ENCODE measurements around the gene BRD1. TPM values are rescaled to one million over a fixed set of nuclear protein-coding genes. Genes with fewer than 3 reads are reported as not detected.

BRD1 gene
- polyA plus RNA-seq, 1 experiment = 4.6 TPM

- H3K27me3 ChIP-seq (ENCODE audit: control insufficient read depth, insufficient read depth, low read length) = peaks cover 9% of the 10 kb centered on the region
- H3K9me3 ChIP-seq (ENCODE audit: control insufficient read depth, insufficient read depth, low read length) = peaks cover 32% of the 10 kb centered on the region
- DNase-seq (ENCODE audit: low read depth, low spot score) = no peak
- H3K27ac ChIP-seq (ENCODE audit: low read depth, low read length) = no peak overlapping the region
- no peak overlapping the region for H3K4me3 ChIP-seq (ENCODE audit: low read depth, low read length)
- TF ChIP-seq CTCF (IDR thresholded peaks at IDR 0.05; ENCODE audit: low read depth, low read length) = no peak
- CTCF ChIA-PET = no interaction called here
- POLR2A ChIA-PET = no interaction called here
Observed at GRCh38 chr22:49829044-49829853, 1.6 kb upstream of the BRD1 start.

DNA sequence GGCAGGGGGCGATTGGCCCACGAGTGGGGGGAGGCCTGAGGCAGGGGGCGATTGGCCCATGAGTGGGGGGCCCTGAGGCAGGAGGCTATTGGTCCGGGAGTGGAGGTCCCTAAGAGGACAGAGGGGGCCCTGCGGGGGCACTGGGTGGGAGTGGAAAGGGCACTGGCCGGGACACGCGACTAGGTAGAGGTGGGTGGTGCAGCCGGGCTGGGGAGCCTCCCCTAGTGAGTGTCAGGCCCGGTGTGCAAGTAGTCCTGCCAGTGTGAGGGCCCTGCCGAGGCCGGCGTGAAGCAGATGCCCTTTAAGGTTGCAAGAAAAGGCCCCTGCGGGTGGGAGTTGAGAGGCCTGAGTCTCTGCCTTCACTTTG is 909 bp upstream of the BRD1 start:
- CTCF ChIA-PET = no interaction called here
- DNase-seq (ENCODE audit: low read depth, low spot score) = no peak
- Histone ChIP-seq H3K4me3 (ENCODE audit: low read depth, low read length) (no peak overlapping the region), H3K27ac (ENCODE audit: low read depth, low read length) (no peak overlapping the region), H3K27me3 (ENCODE audit: control insufficient read depth, insufficient read depth, low read length) (peaks cover 6% of the 10 kb centered on the region), H3K9me3 (ENCODE audit: control insufficient read depth, insufficient read depth, low read length) (peaks cover 32% of the 10 kb centered on the region)
- POLR2A ChIA-PET = no interaction called here
- no peak for TF ChIP-seq CTCF (IDR thresholded peaks at IDR 0.05; ENCODE audit: low read depth, low read length)

DNA sequence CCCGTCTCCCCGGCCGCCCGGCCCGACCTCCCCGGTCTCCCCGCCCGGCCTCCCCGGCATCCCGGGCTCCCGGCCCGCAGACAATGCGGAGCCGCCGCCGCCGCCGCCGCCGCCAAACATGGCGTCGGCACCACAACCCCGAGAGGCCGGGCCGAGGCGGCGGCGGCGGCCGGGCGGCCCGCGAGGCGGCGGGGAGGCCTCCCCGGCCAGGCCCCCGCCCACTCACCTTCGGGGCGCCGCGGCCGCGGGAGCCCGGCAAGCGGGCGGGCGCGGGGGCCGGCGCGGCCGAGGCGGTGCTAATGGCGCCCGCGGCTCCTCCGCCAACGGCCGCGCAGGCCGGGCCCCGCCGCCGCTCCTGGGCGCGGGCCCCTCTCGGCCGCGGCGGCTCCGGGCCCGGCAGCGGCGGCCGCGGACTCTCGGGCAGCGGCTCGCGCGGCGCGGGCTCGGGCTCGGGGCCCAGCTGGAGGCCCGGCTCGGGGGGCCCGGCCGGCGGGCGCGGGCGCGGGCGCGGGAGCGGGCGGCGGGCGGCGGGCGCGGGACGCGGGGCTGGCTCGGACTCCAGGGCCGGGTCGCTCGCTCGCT is 311 bp downstream of the BRD1 start:
- Histone ChIP-seq H3K27me3 (ENCODE audit: control insufficient read depth, insufficient read depth, low read length) (peaks cover 2% of the 10 kb centered on the region), H3K9me3 (ENCODE audit: control insufficient read depth, insufficient read depth, low read length) (peaks cover 32% of the 10 kb centered on the region), H3K4me3 (ENCODE audit: low read depth, low read length) (peak overlapping the region; percentile 80), H3K27ac (ENCODE audit: low read depth, low read length) (no peak overlapping the region)
- ChIA-PET POLR2A (no interaction called here), CTCF (no interaction called here)
- no peak for DNase-seq (ENCODE audit: low read depth, low spot score)
- no peak for TF ChIP-seq CTCF (IDR thresholded peaks at IDR 0.05; ENCODE audit: low read depth, low read length)

GRCh38 chr22:49826603-49827270 is 936 bp downstream of the BRD1 start:
- H3K4me3 ChIP-seq (ENCODE audit: low read depth, low read length) = peak overlapping the region; percentile 80
- POLR2A ChIA-PET = no interaction called here
- TF ChIP-seq CTCF (IDR thresholded peaks at IDR 0.05; ENCODE audit: low read depth, low read length) = no peak
- DNase-seq (ENCODE audit: low read depth, low spot score) = no peak
- peaks cover 2% of the 10 kb centered on the region for H3K27me3 ChIP-seq (ENCODE audit: control insufficient read depth, insufficient read depth, low read length)
- CTCF ChIA-PET = no interaction called here
- H3K27ac ChIP-seq (ENCODE audit: low read depth, low read length) = peak overlapping the region; percentile 73
- H3K9me3 ChIP-seq (ENCODE audit: control insufficient read depth, insufficient read depth, low read length) = peaks cover 29% of the 10 kb centered on the region
